Mesodermal cell (in vitro differentiated cells): ENCODE measurements around the gene DMRT1.
A peak's percentile ranks its signal among the peaks of the same experiment; 100 is the strongest.

Source experiments
- H3K27ac ChIP-seq: 2 replicates; pipeline ENCODE4 v1.7.0; 2013; ENCODE audit warnings: mild to moderate bottlenecking, low read depth, low read length, moderate library complexity; ENCODE audit not compliant: severe bottlenecking
- H3K36me3 ChIP-seq: 2 replicates; pipeline ENCODE4 v1.7.1; 2013; ENCODE audit warnings: mild to moderate bottlenecking, low read length, moderate library complexity; ENCODE audit not compliant: control insufficient read depth, insufficient read depth
- H3K4me1 ChIP-seq: one replicate; pipeline ENCODE4 v1.7.1; 2013; ENCODE audit warnings: mild to moderate bottlenecking, low read length; ENCODE audit not compliant: insufficient read depth, control insufficient read depth, poor library complexity, severe bottlenecking
- H3K4me3 ChIP-seq: 2 replicates; pipeline ENCODE4 v1.7.0; 2013; ENCODE audit warnings: low read length, control low read depth, mild to moderate bottlenecking; ENCODE audit not compliant: insufficient read depth, poor library complexity, severe bottlenecking; ENCODE audit errors: extremely low read depth
- H3K9me3 ChIP-seq: 2 replicates; pipeline ENCODE4 v1.7.1; 2013; ENCODE audit warnings: mild to moderate bottlenecking, low read length, moderate library complexity; ENCODE audit not compliant: control insufficient read depth
- WGBS, 2 experiments: methylation state at CpG; one replicate each; pipeline ENCODE4 v1.1.5; 2013; ENCODE audit warnings: missing lambda C conversion rate in 2 of 2; ENCODE audit not compliant: insufficient coverage in 2 of 2; 5-methylcytosine and 5-hydroxymethylcytosine counted together

Gene DMRT1

DNA sequence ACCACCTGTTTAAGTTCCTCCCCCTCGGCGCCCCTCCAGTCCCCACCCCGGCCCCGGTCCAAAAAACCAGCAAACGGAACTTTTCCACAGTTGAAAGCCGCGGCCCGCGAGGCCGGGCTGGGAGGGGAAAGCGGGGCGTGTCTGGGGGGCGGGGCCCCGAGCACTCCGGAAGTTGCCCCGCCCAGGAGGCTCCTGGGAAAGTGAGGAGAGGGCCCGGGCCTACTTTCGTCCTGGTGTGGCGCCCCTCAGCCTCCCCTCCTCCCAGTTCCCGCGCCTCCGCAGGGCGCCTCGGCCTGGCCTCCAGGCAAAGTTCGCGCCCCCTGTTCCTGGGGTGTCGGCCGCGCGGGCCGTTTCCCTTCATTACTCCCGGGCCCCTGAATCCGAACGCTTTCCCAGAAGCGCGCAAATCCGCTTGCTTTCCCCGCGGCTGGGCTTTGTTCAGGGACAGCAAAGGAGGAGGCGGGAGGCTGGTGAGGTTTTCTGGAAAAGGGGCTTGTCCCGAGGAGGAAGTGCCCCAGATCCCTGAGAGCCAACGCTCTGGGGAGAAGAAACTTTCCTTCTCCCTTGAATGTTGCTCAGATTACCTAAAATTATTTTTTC, 130.5 kb downstream of the DMRT1 start:
- Histone ChIP-seq H3K9me3 (no peaks in the 10 kb centered on the region), H3K4me3 (peak overlapping the region; percentile 18), H3K4me1 (peaks cover 4% of the 10 kb centered on the region), H3K27ac (no peak overlapping the region), H3K36me3 (no peaks in the 10 kb centered on the region)
- WGBS, 2 experiments: 0% methylated on average over 14 to 23 of the region's 42 CpGs

DNA sequence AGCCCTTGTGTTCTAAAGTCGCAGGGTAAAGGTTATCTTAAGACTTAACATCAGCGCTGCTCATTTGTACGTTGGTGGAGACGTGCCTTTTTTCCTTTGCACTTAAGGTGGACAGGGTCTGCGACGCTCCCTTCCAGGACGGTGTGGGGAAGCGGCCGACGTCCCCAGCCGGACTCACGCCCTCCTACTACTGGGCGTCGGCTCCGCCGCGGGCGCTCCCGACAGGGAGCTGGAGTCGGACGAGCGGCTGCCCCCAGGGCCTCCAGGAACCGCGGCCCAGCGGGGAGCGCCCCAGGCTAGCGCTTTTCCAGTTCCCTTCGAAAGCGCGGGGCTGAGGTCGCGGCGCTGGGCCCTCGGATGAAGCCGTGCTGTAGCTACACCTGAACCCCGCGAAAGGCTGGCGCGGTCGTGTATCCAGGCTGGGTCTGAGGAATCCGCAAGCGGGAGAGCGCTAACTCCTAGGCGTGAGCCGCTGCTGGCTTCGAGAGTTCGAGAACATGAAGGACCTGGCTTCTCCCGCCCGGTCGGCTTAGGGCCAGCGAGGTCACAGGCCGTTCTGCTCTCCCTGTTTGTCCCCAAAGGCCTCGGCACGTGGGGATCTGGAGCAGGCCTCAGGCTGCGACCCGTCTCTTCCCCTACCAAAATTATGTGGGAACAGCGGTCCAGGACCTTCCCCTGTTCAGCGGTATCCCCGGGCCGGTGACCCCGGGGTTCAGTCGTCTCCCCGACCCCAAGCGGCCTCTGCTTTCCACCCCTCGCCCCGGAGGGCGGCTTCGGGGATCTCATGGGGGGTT, 131.2 kb downstream of the DMRT1 start:
- Histone ChIP-seq H3K9me3 (no peaks in the 10 kb centered on the region), H3K4me3 (peak overlapping the region; percentile 18), H3K27ac (no peak overlapping the region), H3K4me1 (peaks cover 4% of the 10 kb centered on the region), H3K36me3 (no peaks in the 10 kb centered on the region)
- WGBS, 2 experiments: 2 to 3% methylated on average over 62 of the region's 68 CpGs

DNA sequence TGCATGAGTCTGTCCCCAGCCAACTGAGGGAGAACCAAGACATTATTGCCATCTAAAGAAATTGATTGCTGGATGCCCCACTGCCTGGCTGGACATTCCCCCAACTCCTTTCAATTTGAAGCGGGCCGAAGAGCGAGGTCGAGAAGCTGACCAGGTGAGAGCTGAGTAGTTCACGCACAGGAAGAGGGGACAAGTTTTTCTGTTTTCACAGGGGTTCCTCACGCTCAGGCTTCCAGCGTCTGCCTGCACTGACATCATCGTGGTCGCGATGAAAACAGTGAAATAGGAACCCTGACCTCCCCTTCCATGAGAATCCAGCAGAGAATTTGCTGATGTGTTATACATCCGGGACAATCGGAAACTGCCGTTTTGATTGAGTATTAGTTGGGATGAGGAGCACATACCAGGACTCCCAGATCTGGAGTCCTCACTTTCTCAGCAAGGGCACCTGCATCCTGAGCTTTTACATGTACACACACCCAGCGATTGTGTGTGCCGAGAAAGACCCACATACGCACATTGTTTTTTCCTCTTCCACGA, 131.9 kb downstream of the DMRT1 start:
- Histone ChIP-seq H3K9me3 (no peaks in the 10 kb centered on the region), H3K4me1 (peaks cover 4% of the 10 kb centered on the region), H3K27ac (no peak overlapping the region), H3K4me3 (no peak overlapping the region), H3K36me3 (no peaks in the 10 kb centered on the region)
- WGBS, 2 experiments: 5 to 6% methylated on average over 12 of the region's 17 CpGs

DNA sequence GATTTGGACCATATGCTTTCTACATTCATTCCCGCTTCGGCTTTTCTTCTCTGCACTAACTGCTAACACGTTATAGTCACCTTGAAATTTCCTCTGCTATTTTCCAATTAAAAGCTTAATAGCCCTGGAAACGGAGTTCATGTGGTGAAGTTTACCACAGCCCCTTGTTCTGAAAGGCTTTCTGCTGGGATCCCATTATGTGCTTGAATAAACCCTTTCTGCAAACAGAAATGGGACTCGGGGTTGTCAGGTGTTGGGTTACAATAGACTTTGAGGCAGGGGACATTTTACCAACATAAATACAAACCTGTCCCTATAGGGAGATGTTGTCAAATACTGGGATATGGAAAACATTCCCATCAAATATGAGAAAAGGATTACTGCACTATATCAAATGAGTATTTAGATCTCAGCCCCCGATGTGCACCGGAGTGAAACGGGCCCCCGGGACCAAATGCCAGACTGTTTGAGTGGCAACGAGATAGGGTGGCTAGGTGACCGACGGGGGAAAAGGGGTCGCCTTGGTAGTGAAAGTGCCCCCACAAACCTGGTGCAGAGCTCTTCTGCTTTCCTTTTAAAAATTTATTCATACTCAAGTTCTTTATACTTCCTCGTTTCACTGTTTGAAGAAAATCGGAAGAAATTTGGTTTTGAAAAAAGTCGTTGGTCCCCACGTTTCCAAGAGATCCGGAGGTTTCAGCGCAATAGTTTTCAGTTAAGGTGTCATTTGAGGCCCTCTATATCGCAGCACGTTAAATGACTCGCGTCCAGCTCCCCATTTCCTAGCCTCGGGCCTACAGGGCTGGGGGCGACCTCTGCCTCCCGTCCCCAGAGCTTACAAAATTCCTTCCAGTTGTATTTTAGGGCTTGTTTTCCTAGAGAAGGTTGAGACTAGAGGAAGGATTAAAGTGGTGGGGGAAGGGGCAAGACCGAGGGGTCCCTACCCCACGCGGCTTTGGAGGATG, 132.8 kb downstream of the DMRT1 start:
- Histone ChIP-seq H3K4me3 (no peak overlapping the region), H3K36me3 (no peaks in the 10 kb centered on the region), H3K27ac (no peak overlapping the region), H3K4me1 (peaks cover 4% of the 10 kb centered on the region), H3K9me3 (no peaks in the 10 kb centered on the region)
- WGBS, 2 experiments: 1 to 3% methylated on average over 11 to 17 of the region's 29 CpGs

DNA sequence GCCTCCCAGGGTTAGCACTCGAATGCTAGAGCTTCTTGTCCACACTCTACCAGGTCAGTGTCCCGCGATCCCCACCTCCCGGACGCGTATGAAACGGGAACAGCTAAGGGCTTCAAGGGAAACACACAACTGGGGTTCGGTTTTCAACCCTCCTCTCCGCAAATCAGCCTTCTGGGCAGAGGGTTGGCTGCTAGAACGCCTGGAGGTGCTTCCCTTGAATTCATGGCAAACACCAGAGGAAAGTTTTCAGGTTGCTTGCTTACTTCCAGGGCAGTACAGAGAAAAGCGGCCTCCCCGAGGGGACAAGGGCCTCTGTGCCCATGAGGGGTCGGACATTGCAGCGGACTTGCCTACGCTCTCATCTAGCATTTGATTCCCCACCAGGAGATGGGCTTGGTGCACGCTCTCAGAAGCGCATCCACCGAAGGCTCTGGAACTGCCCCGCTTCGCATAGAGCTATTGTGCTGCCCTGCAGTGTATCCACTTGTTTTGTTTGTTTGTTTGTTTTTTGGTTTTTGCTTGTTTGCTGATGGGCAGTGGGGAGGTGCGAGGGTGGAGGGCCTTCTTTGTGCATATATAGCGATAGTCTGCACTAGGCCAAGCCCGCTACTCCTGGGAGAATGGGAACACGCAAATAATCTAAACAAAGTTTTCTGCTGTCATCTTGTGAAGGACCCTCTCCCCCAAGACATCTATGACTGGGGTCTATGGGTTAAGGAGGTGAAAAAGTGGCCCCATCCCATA, 133.7 kb downstream of the DMRT1 start:
- peaks cover 4% of the 10 kb centered on the region for H3K4me1 ChIP-seq
- no peak overlapping the region for H3K27ac ChIP-seq
- H3K36me3 ChIP-seq: no peaks in the 10 kb centered on the region
- H3K4me3 ChIP-seq: no peak overlapping the region
- H3K9me3 ChIP-seq: no peaks in the 10 kb centered on the region
- 1 to 4% methylated on average over 12 to 15 of the region's 24 CpGs for WGBS, 2 experiments

DNA sequence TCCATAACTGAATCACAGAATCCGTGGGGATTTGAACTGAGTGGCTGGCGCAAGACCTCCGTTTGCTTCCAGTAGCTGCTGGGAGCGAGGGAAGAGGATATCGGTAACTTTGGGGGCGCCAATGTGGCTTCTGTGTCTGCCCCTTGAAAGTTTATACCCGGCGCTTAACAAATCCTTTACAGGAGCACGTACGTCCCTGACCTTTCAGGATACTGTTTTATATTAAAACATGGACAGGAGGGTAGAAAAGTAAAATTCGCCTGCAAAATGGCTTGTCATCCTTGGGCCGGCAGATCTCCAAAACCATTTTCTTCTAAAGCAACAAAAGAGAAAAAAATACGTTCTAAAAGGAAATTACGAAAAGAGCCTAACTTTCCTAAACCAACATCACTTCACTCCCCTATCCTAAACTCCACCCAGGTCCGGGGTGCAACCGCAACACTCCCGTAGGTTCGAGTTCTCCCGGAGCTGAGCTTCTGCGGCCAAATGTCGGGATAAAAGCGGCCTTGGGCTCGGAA, 134.3 kb downstream of the DMRT1 start:
- Histone ChIP-seq H3K36me3 (no peaks in the 10 kb centered on the region), H3K27ac (no peak overlapping the region), H3K9me3 (no peaks in the 10 kb centered on the region), H3K4me3 (no peak overlapping the region), H3K4me1 (peaks cover 4% of the 10 kb centered on the region)
- WGBS, 2 experiments: 1 to 3% methylated on average over 7 to 12 of the region's 23 CpGs

DNA sequence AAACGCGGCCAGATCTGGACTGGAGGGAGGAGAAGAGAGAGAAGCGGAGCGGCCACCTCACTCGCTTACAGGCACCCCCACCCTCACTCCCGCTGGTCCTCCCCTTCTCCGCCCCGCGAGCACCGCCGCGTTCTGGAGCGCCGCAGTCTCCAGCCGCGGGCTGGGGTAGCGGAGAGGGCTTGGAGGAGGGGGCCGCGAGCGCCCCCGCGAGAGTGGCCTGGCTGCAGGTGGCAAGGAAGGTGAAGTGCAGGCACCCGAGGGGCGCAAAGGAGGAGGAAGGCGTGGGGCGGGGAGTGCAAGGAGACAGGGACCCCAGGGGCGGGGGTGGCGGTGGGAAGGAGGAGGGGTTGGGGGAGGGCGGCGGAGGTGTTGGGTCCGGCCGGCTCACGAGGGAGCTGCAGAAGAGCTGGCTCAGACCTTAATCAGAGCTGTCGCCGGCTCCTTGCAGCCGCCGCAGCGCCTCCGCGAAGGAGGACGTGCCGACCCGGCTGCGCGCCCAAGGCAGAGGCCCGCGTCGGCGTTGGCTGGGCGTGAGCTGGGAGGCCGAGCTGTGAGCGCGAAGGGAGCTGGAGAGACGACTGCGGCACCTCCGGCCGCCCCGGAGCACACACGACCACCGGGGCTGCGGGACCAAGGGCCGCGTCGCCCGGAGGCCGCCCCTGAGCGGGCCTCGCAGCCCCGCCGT, 134.9 kb downstream of the DMRT1 start, which contains the start of gene DMRT3:
Gene DMRT3, plus strand, starts transcription at position 398 of the 685 bp plus-strand sequence. CDS start 347 bp downstream, outside the sequence.
- no peaks in the 10 kb centered on the region for H3K36me3 ChIP-seq
- no peak within 1 kb of the TSS for H3K4me3 ChIP-seq
- no peaks in the 10 kb centered on the region for H3K9me3 ChIP-seq
- WGBS, 2 experiments: 1% methylated on average over 31 to 41 of the region's 70 CpGs
- peaks cover 4% of the 10 kb centered on the region for H3K4me1 ChIP-seq
- no peak within 1 kb of the TSS for H3K27ac ChIP-seq

DNA sequence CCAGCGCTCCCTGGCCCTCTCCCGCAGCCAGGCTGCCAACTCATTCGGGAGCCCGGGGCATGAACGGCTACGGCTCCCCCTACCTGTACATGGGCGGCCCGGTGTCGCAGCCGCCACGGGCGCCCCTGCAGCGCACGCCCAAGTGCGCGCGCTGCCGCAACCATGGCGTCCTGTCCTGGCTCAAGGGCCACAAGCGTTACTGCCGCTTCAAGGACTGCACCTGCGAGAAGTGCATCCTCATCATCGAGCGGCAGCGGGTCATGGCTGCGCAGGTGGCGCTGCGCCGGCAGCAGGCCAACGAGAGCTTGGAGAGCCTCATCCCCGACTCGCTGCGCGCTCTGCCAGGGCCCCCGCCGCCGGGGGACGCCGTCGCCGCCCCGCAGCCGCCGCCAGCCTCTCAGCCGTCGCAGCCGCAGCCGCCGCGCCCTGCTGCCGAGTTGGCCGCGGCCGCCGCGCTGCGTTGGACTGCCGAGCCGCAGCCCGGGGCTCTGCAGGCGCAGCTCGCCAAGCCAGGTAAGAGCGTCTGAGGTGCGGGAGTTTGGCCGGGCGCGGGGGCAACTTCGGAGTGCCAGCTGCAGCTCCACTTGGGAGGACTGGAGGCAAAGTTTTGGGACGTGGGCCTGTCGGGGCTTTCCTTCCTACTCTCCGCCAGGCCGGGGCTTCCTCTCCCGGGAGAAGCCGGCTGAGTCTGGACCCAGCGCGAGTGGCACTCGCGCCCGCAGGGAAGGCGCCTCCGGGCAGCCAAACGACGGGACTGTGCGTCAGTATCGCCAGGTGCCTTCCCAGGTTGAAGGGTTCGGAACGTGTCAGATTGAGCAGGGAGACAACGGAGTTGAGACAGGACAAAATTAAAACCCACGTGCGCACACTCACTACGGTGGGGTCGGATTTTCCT, 135.7 kb downstream of the DMRT1 start:
- WGBS, 2 experiments: 1 to 2% methylated on average over 71 to 81 of the region's 92 CpGs
- H3K4me3 ChIP-seq: no peak overlapping the region
- no peaks in the 10 kb centered on the region for H3K36me3 ChIP-seq
- no peaks in the 10 kb centered on the region for H3K9me3 ChIP-seq
- H3K27ac ChIP-seq: no peak overlapping the region
- peaks cover 4% of the 10 kb centered on the region for H3K4me1 ChIP-seq
